ENCODE data around the gene AGAP1. TPM values are rescaled to one million over a fixed set of nuclear protein-coding genes. Genes with fewer than 3 reads are reported as not detected.

AGAP1 gene
- total and polyA plus RNA-seq, 4 donors = 36.1 to 79.4 (median 52.6) TPM

DNA sequence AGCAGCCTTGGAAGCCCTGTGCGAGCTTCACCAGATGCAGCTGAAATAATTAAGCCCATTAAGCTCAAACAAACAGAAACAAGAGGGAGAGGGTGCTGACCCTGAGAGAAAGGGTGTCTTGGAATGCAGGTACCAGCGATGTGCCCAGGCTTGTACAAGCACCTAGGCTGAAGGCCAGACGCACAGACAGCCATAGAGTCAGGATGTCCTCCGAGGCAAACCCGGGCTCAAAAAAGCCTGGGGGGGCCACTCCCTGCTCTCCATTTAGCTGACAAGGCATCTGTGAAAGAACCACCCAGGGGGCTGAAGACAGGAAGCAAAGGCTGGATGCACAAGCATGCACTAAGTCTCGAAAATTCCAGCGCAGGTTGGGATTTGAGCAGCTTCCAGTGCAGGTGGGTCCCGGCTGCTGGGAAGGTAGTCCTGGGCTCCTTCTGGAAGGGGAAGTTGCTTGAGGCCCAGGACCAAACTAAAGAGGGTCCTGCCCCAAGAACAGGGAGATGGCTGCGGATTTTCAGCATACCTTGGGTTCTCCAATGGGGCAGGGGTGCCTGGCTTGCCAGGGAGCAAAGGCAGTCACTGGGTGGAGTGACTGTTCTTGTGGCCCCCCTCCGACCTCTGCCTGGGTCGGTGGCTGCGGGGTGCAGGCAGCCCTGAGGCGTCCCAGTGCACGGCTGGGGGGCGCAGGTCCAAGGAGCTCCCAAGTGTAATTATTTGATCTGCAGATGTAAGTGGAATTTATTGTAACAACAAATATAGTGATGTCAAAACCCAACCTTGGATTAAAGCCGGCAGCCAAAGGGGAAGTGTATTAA is 668.4 kb downstream of the AGAP1 start:
- no peak overlapping the region for H3K27ac ChIP-seq (ENCODE audit: low read depth, low read length)
- H3K27me3 ChIP-seq (ENCODE audit: control insufficient read depth, insufficient read depth, low read length) = peaks cover 92% of the 10 kb centered on the region
- H3K4me1 ChIP-seq (ENCODE audit: control insufficient read depth, insufficient read depth, low read length) = peaks cover 60% of the 10 kb centered on the region
- H3K9me3 ChIP-seq (ENCODE audit: control insufficient read depth, insufficient read depth, low read length) = no peaks in the 10 kb centered on the region
- DNase-seq (ENCODE audit: low read depth in 4 of 6, low spot score in 6 of 6) = peak in 1 of 6 donors; percentile 1
- WGBS (ENCODE audit: insufficient coverage) = 54% methylated on average over 12 of the region's 16 CpGs
- peaks cover 22% of the 10 kb centered on the region for H3K36me3 ChIP-seq (ENCODE audit: control insufficient read depth, insufficient read depth, low read length)
- H3K4me3 ChIP-seq (ENCODE audit: low read depth, low read length) = no peak overlapping the region

GRCh38 chr2:236162882-236163470 is 669.1 kb downstream of the AGAP1 start:
- H3K27me3 ChIP-seq (ENCODE audit: control insufficient read depth, insufficient read depth, low read length) = peaks cover 95% of the 10 kb centered on the region
- DNase-seq (ENCODE audit: low read depth in 4 of 6, low spot score in 6 of 6) = peak in 2 of 6 donors; percentile 48 to 84
- peaks cover 64% of the 10 kb centered on the region for H3K4me1 ChIP-seq (ENCODE audit: control insufficient read depth, insufficient read depth, low read length)
- H3K27ac ChIP-seq (ENCODE audit: low read depth, low read length) = no peak overlapping the region
- peaks cover 22% of the 10 kb centered on the region for H3K36me3 ChIP-seq (ENCODE audit: control insufficient read depth, insufficient read depth, low read length)
- no peak overlapping the region for H3K4me3 ChIP-seq (ENCODE audit: low read depth, low read length)
- H3K9me3 ChIP-seq (ENCODE audit: control insufficient read depth, insufficient read depth, low read length) = no peaks in the 10 kb centered on the region
- 21% methylated on average over 29 of the region's 33 CpGs for WGBS (ENCODE audit: insufficient coverage)

- Histone ChIP-seq H3K4me1 (ENCODE audit: control insufficient read depth, insufficient read depth, low read length) (peaks cover 65% of the 10 kb centered on the region), H3K27ac (ENCODE audit: low read depth, low read length) (no peak overlapping the region), H3K36me3 (ENCODE audit: control insufficient read depth, insufficient read depth, low read length) (peaks cover 22% of the 10 kb centered on the region), H3K9me3 (ENCODE audit: control insufficient read depth, insufficient read depth, low read length) (no peaks in the 10 kb centered on the region), H3K4me3 (ENCODE audit: low read depth, low read length) (peak overlapping the region; percentile 16), H3K27me3 (ENCODE audit: control insufficient read depth, insufficient read depth, low read length) (peaks cover 95% of the 10 kb centered on the region)
- no peak for DNase-seq (ENCODE audit: low read depth in 4 of 6, low spot score in 6 of 6)
- WGBS (ENCODE audit: insufficient coverage) = 23% methylated on average over 56 of the region's 59 CpGs
Observed at GRCh38 chr2:236163471-236164200, 669.8 kb downstream of the AGAP1 start.

- Histone ChIP-seq H3K27ac (ENCODE audit: low read depth, low read length) (no peak overlapping the region), H3K4me1 (ENCODE audit: control insufficient read depth, insufficient read depth, low read length) (peaks cover 69% of the 10 kb centered on the region), H3K4me3 (ENCODE audit: low read depth, low read length) (peak overlapping the region; percentile 29), H3K36me3 (ENCODE audit: control insufficient read depth, insufficient read depth, low read length) (peaks cover 22% of the 10 kb centered on the region), H3K27me3 (ENCODE audit: control insufficient read depth, insufficient read depth, low read length) (peaks cover 95% of the 10 kb centered on the region), H3K9me3 (ENCODE audit: control insufficient read depth, insufficient read depth, low read length) (no peaks in the 10 kb centered on the region)
- 3% methylated on average over 64 of the region's 67 CpGs for WGBS (ENCODE audit: insufficient coverage)
- DNase-seq (ENCODE audit: low read depth in 4 of 6, low spot score in 6 of 6) = peak in 2 of 6 donors; percentile 65 to 68
Observed at GRCh38 chr2:236164201-236164924, 670.5 kb downstream of the AGAP1 start.

DNA sequence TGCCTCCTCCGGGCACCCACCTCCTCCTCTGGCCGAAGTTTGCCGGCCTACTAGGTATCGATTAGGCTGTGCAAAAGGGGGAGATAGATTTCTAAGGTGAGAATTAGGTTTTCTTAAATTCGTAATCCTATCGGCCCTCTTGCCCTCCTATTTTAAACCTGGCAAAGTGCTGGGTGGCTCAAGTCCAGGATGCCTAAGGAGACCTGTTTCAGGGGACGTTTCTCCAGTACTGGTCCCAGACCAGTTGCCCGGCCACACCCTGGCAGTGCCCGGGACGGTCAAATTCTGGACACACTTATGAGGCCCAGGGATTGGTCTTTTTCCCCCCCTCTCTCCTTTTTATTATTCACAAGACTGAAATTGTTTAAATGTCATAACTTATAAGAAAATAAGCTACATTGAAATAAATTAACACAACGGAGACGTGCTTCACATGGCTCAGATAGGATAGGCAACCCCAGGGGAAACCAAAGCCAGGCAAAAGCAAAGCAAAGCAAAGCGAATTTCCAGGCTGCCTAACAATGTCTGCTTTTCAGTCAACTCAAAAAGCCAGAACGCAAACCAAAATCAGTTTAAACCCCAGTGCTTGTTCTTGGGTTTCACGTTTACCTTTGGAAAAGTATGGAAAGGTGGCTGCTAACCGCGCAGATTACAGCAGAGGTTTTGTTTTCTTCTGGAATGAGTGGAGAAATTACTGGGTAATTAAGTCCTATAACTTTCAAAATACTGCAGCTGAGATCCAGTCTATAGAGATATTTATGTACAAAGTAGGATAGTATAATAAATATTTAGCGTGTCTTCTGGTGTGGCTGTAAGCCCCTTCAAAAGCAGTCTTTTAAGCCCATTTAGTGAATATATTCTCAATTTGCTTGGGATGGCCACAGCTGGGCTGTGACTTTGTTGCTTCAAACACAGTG is 671.3 kb downstream of the AGAP1 start:
- DNase-seq (ENCODE audit: low read depth in 4 of 6, low spot score in 6 of 6) = peak in 2 of 6 donors; percentile 26 to 31
- Histone ChIP-seq H3K4me3 (ENCODE audit: low read depth, low read length) (peak overlapping the region; percentile 29), H3K4me1 (ENCODE audit: control insufficient read depth, insufficient read depth, low read length) (peaks cover 77% of the 10 kb centered on the region), H3K9me3 (ENCODE audit: control insufficient read depth, insufficient read depth, low read length) (no peaks in the 10 kb centered on the region), H3K27ac (ENCODE audit: low read depth, low read length) (no peak overlapping the region), H3K36me3 (ENCODE audit: control insufficient read depth, insufficient read depth, low read length) (peaks cover 22% of the 10 kb centered on the region), H3K27me3 (ENCODE audit: control insufficient read depth, insufficient read depth, low read length) (peaks cover 95% of the 10 kb centered on the region)
- WGBS (ENCODE audit: insufficient coverage) = 18% methylated on average over 5 of the region's 18 CpGs

DNA sequence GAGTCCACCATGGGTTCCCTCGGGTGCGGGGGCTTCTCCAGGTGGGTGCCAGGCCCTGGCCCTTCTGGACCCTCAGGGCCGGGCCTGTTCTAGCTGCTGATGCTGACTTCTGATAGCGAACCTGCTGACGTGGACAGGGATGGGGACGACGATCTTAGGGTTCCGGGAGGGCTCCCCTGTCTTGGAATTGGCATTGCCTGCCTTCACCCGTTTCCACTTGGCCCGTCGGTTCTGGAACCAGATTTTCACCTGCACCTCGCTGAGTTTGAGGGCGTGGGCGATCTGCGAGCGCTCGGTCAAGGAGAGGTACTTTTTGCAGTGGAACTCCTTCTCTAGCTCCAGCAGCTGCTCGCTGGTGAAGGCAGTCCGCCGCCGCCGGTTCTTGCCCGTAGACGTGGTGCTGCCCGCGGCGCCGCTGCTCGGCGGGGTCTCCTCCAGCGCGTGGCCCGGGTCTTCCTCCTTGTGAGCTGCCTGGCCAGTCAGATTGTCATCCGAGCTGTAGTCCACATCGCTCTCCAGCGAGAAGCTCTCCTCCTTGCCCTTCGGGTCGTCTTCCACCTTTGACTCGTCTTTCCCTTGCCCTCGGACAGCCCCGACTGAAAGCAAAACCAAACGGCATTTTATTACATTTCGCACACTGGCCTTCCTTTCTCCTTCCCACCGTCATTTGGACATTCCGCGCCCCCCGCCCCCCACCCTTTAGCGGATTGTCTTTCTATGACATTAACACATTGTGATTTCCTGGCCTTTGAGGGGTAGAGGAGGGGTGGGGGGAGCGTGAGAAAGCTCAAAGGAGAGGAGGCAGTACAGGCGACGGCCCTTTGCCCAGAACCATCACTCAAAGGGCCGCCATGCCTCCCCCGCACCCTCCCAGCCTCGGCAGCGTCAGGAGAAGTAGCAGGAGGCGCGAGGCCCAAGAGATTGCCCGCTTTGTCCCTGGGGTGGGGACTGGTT is 672.3 kb downstream of the AGAP1 start:
- peak in 2 of 6 donors; percentile 46 to 51 for DNase-seq (ENCODE audit: low read depth in 4 of 6, low spot score in 6 of 6)
- Histone ChIP-seq H3K9me3 (ENCODE audit: control insufficient read depth, insufficient read depth, low read length) (no peaks in the 10 kb centered on the region), H3K27ac (ENCODE audit: low read depth, low read length) (peak overlapping the region; percentile 16), H3K4me3 (ENCODE audit: low read depth, low read length) (peak overlapping the region; percentile 28), H3K27me3 (ENCODE audit: control insufficient read depth, insufficient read depth, low read length) (peaks cover 95% of the 10 kb centered on the region), H3K36me3 (ENCODE audit: control insufficient read depth, insufficient read depth, low read length) (peaks cover 17% of the 10 kb centered on the region), H3K4me1 (ENCODE audit: control insufficient read depth, insufficient read depth, low read length) (peaks cover 78% of the 10 kb centered on the region)
- WGBS (ENCODE audit: insufficient coverage) = 8% methylated on average over 39 of the region's 58 CpGs

GRCh38 chr2:236166796-236167296 is 673.0 kb downstream of the AGAP1 start:
- whole genome bisulfite sequencing (ENCODE audit: insufficient coverage) = 2% methylated on average over 24 of the region's 29 CpGs
- peaks cover 12% of the 10 kb centered on the region for H3K36me3 ChIP-seq (ENCODE audit: control insufficient read depth, insufficient read depth, low read length)
- peak overlapping the region; percentile 16 for H3K27ac ChIP-seq (ENCODE audit: low read depth, low read length)
- H3K4me1 ChIP-seq (ENCODE audit: control insufficient read depth, insufficient read depth, low read length) = peaks cover 82% of the 10 kb centered on the region
- no peaks in the 10 kb centered on the region for H3K9me3 ChIP-seq (ENCODE audit: control insufficient read depth, insufficient read depth, low read length)
- DNase-seq (ENCODE audit: low read depth in 4 of 6, low spot score in 6 of 6) = peak in 1 of 6 donors; percentile 43
- peaks cover 96% of the 10 kb centered on the region for H3K27me3 ChIP-seq (ENCODE audit: control insufficient read depth, insufficient read depth, low read length)
- H3K4me3 ChIP-seq (ENCODE audit: low read depth, low read length) = peak overlapping the region; percentile 28

All from spinal cord (tissue), 10 donors.